CD1c-positive myeloid dendritic cell (primary cell): ENCODE measurements around the gene HBA1.
"Not testable (repeated sequence)": the region's sequence is repeated elsewhere in the genome, so short reads cannot be mapped to it uniquely, and the experiment has no call there.

Experiments
- DNase-seq: peaks from one replicate; pipeline ENCODE4 v3.0.0-alpha.2; 2016; ENCODE audit errors: extremely low spot score

Gene HBA1

GRCh38 chr16:203246-203645 is 26.8 kb downstream of the HBA1 start:
- no peak for DNase-seq

GRCh38 chr16:204046-204445 is 27.6 kb downstream of the HBA1 start:
- DNase-seq, result not testable (repeated sequence)

GRCh38 chr16:209359-209758 is 32.9 kb downstream of the HBA1 start:
- not testable (repeated sequence) for DNase-seq

GRCh38 chr16:211631-212180 is 35.2 kb downstream of the HBA1 start:
- not testable (repeated sequence) for DNase-seq

- no peak for DNase-seq
Observed at GRCh38 chr16:212999-213398, 36.5 kb downstream of the HBA1 start.

- no peak for DNase-seq
Observed at GRCh38 chr16:220021-220420, 43.5 kb downstream of the HBA1 start.
